Kidney epithelial cell (primary cell): ENCODE measurements around the gene ABLIM1. TPM values are rescaled to one million over a fixed set of nuclear protein-coding genes. Genes with fewer than 3 reads are reported as not detected.

Source experiments
- DNase-seq: peaks from one replicate; pipeline ENCODE4 v3.0.0-alpha.2; 2010; ENCODE audit warnings: low read depth
- H3K27me3 ChIP-seq: 2 replicates; pipeline ENCODE4 v1.6.0; 2011; ENCODE audit warnings: low read length; ENCODE audit not compliant: control insufficient read depth, insufficient read depth
- H3K36me3 ChIP-seq: 2 replicates; pipeline ENCODE4 v1.5.1; 2011; ENCODE audit warnings: low read length; ENCODE audit not compliant: control insufficient read depth, insufficient read depth
- H3K4me3 ChIP-seq: 2 replicates; pipeline ENCODE4 v1.5.1; 2011; ENCODE audit warnings: low read depth, mild to moderate bottlenecking, control low read depth, low read length
- total RNA-seq: library from RNA; depleted of rRNA; stranded (reverse); fragments of >200 nt; gene quantifications from 2 replicates; pipeline ENCODE4 v1.2.3, GENCODE V29; 2015
- TF ChIP-seq, protein P1 (sequence below): IDR thresholded peaks from 2 replicates; pipeline ENCODE4 v1.5.1; 2011; ENCODE audit warnings: mild to moderate bottlenecking, moderate library complexity, low read length, control low read depth, inconsistent platforms; ENCODE audit not compliant: insufficient read depth, poor library complexity, severe bottlenecking

Gene ABLIM1
- total RNA-seq, 1 donor from 2014 or later, result 41.9 TPM

DNA sequence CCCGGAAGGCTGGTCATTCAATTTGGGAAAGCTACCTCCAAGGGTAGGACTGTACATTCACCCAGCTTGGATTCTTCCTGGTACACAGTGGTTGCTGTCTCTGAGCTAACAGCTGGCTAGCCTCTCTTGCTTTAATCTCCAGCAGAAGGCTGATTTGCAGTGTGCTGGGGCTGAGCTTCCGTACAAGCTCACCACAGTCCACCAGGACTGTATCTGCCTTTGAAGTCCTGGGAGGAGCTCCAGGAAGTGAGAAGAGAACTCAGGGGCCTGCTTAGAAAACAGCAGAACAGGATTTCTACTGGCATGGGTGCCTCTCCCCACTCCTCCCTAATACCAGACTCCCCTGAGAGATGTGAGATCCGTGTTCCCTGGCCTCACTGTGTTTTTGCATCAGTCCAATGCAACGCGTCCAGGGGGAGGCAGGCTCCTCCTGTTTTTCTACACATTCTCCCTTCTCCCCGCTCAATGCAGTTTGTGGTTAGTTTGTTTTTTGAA, 260.4 kb downstream of the ABLIM1 start:
- no peak for DNase-seq
- H3K4me3 ChIP-seq, result no peak overlapping the region
- H3K27me3 ChIP-seq, result no peaks in the 10 kb centered on the region
- no peaks in the 10 kb centered on the region for H3K36me3 ChIP-seq
- TF ChIP-seq, protein P1, sequence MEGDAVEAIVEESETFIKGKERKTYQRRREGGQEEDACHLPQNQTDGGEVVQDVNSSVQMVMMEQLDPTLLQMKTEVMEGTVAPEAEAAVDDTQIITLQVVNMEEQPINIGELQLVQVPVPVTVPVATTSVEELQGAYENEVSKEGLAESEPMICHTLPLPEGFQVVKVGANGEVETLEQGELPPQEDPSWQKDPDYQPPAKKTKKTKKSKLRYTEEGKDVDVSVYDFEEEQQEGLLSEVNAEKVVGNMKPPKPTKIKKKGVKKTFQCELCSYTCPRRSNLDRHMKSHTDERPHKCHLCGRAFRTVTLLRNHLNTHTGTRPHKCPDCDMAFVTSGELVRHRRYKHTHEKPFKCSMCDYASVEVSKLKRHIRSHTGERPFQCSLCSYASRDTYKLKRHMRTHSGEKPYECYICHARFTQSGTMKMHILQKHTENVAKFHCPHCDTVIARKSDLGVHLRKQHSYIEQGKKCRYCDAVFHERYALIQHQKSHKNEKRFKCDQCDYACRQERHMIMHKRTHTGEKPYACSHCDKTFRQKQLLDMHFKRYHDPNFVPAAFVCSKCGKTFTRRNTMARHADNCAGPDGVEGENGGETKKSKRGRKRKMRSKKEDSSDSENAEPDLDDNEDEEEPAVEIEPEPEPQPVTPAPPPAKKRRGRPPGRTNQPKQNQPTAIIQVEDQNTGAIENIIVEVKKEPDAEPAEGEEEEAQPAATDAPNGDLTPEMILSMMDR, result no peak

DNA sequence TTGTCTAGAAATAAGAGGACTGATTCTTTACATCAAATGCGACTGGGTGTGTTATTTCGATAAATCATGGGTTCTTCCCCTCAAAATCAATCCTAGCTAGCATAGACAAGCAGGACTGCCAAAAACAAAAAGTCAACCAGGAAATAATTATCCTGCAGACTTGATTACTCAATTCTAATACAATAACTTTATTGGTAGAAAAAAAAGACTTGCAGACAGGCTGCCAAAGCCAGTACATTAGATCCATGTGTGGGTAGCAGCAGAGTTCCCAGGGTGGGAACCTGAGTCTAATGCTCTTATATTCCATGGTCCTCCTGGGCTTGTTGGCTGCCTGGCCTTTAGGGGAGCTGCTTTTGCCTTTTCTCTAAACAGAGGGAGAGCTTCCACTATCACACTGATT, 261.6 kb downstream of the ABLIM1 start:
- H3K36me3 ChIP-seq, result no peaks in the 10 kb centered on the region
- no peak for DNase-seq
- H3K27me3 ChIP-seq, result no peaks in the 10 kb centered on the region
- H3K4me3 ChIP-seq, result no peak overlapping the region
- TF ChIP-seq, protein P1, result no peak

DNA sequence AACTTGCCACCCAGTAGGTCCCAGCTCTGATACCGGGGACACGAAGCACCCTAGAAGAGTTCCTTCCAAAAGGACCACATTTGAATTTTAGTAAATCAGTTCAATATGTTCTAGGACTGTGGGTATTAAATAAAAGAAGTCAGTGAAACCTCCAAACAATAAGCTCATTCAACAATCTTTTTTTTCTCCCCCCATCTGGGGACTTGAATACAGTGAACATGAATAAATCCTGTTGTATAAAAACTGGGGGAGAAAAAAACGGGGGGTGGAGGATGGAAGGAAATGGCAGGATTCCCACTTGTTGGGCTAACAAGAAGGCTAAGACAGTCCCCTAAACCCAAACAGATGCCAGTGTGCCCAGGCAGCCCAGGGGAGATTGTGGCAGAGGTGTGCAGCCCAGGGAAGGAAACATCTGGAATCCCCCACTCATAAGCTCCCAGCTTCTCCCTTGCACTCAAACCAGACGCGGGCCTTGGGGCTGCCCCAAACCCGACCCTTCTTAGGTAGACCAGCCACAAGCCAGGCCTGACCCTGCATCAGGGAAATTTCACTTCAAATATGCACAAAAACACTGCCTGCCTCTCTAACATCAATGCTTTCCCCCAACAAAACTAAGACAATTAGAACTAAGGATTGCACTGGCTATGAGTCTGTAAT, 262.6 kb downstream of the ABLIM1 start:
- DNase-seq, result no peak
- TF ChIP-seq, protein P1, result no peak
- H3K4me3 ChIP-seq, result no peak overlapping the region
- no peaks in the 10 kb centered on the region for H3K27me3 ChIP-seq
- H3K36me3 ChIP-seq, result no peaks in the 10 kb centered on the region

DNA sequence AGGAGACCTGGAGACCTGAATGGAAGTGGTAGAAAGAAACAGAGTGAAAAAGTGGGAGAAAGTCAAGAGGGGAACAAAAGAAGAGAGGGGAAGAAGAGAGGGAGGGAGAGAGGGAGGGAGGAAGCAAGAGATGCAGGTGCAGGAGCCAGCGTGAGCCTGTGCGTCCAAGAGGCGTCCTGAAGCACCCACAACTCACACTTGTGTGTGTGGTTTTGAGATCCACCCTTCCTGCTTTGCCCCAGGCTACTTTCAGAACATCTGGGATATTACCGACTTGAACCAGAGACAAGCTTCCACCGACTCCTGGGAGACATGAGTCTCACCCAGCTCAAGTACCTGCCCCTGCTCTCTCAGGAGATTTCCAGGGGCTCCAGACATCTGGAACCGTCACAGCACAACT, 263.5 kb downstream of the ABLIM1 start:
- no peaks in the 10 kb centered on the region for H3K27me3 ChIP-seq
- no peak for DNase-seq
- TF ChIP-seq, protein P1, result no peak

DNA sequence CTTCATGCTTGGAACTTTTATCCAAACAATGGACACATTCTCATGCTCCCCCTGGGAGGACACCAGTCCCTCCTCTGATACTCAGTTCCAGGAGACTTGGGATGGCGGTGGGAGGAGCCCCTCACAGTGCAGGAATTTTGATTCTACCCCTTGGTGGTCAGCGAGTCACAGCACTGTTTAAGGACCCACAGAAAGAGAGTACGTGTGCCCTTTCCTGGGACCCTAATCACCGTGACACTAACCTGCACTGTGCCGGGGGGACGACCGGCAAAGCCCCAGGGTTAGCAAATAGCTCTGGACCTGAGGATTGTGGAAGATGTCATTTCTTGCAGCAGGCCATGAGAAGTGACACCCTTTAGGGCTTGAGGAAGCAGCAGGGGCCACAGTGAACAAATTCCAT, 264.2 kb downstream of the ABLIM1 start:
- no peaks in the 10 kb centered on the region for H3K27me3 ChIP-seq
- TF ChIP-seq, protein P1, result no peak
- DNase-seq, result no peak
- H3K36me3 ChIP-seq, result no peaks in the 10 kb centered on the region
- no peak overlapping the region for H3K4me3 ChIP-seq

More for the DNA sequence above, 263.5 kb downstream of the ABLIM1 start:
- H3K4me3 ChIP-seq, result no peak overlapping the region
- no peaks in the 10 kb centered on the region for H3K36me3 ChIP-seq

DNA sequence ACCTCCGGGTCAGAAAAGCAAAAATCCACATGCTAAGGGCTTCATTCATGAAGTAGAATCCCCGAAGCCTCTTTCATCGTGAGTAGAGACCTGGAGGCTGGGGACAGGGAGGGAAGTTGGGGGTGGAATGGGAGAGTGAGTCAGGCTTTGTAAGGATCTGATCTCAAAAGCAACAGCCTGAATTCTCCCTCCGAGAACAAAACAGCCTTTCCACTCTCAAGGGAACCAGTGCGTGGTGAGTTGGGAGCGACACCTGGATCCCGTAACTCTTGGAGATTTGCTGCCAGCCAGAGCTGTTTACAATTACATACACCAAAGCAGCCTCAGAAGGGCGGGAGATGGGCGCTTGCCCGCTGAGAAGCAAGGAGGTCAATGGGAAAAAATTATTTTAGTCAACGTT, 264.6 kb downstream of the ABLIM1 start:
- Histone ChIP-seq H3K4me3 (no peak overlapping the region), H3K36me3 (no peaks in the 10 kb centered on the region), H3K27me3 (no peaks in the 10 kb centered on the region)
- DNase-seq, result no peak
- TF ChIP-seq, protein P1, result no peak
